H9 (cell line): Measurements from ENCODE around the gene SLC51A. TPM values are rescaled to one million over a fixed set of nuclear protein-coding genes. Genes with fewer than 3 reads are reported as not detected.

ENCODE experiments used
- DNase-seq: peaks from one replicate; pipeline ENCODE4 v3.0.0-alpha.2; 2017
- H2AFZ ChIP-seq: one replicate; pipeline ENCODE4 v1.6.1; 2013; ENCODE audit warnings: mild to moderate bottlenecking, low read length, control low read depth, moderate library complexity
- H2AK5ac ChIP-seq: 2 replicates; pipeline ENCODE4 v1.6.1; 2013; ENCODE audit warnings: low read length, control low read depth, mixed read lengths; ENCODE audit not compliant: insufficient read length
- H2BK120ac ChIP-seq: one replicate; pipeline ENCODE4 v1.6.1; 2013; ENCODE audit warnings: low read depth, mild to moderate bottlenecking, low read length, control low read depth, inconsistent platforms; ENCODE audit not compliant: poor library complexity, severe bottlenecking
- H2BK12ac ChIP-seq: 2 replicates; pipeline ENCODE4 v1.6.1; 2013; ENCODE audit warnings: low read length, control low read depth, mixed read lengths, low read depth; ENCODE audit not compliant: insufficient read length
- H2BK15ac ChIP-seq: 2 replicates; pipeline ENCODE4 v1.6.1; 2013; ENCODE audit warnings: low read depth, low read length, control low read depth
- H2BK20ac ChIP-seq: one replicate; pipeline ENCODE4 v1.6.1; 2013; ENCODE audit warnings: low read depth, mild to moderate bottlenecking, low read length, control low read depth, inconsistent platforms; ENCODE audit not compliant: poor library complexity, severe bottlenecking
- H2BK5ac ChIP-seq: 2 replicates; pipeline ENCODE4 v1.6.1; 2013; ENCODE audit warnings: low read length, control low read depth, mixed read lengths; ENCODE audit not compliant: insufficient read length
- H3K14ac ChIP-seq: 2 replicates; pipeline ENCODE4 v1.6.1; 2013; ENCODE audit warnings: low read length, control low read depth; ENCODE audit not compliant: insufficient read depth
- H3K18ac ChIP-seq: 2 replicates; pipeline ENCODE4 v1.6.1; 2013; ENCODE audit warnings: low read depth, mild to moderate bottlenecking, mixed read lengths, low read length, control low read depth; ENCODE audit not compliant: insufficient read length
- H3K23ac ChIP-seq: 2 replicates; pipeline ENCODE4 v1.6.1; 2013; ENCODE audit warnings: low read length, control low read depth, mixed read lengths, low read depth; ENCODE audit not compliant: insufficient read length
- H3K23me2 ChIP-seq: 2 replicates; pipeline ENCODE4 v1.6.1; 2013; ENCODE audit warnings: low read depth, mild to moderate bottlenecking, mixed read lengths, low read length, control low read depth; ENCODE audit not compliant: insufficient read length, poor library complexity, severe bottlenecking
- H3K27ac ChIP-seq: 2 replicates; pipeline ENCODE4 v1.5.1; 2013; ENCODE audit warnings: low read length, control low read depth, mixed read lengths, low read depth; ENCODE audit not compliant: insufficient read length
- H3K27me3 ChIP-seq: 2 replicates; pipeline ENCODE4 v1.6.1; 2013; ENCODE audit warnings: low read length, control low read depth, inconsistent platforms; ENCODE audit not compliant: insufficient read depth
- H3K4ac ChIP-seq: 2 replicates; pipeline ENCODE4 v1.6.1; 2013; ENCODE audit warnings: low read depth, mild to moderate bottlenecking, control low read depth, inconsistent platforms, low read length, moderate library complexity
- H3K4me1 ChIP-seq: 2 replicates; pipeline ENCODE4 v1.6.1; 2013; ENCODE audit warnings: low read length, control low read depth, inconsistent platforms; ENCODE audit not compliant: insufficient read depth
- H3K4me2 ChIP-seq: 2 replicates; pipeline ENCODE4 v1.6.1; 2013; ENCODE audit warnings: low read length, control low read depth, mixed read lengths; ENCODE audit not compliant: insufficient read length, insufficient read depth
- H3K56ac ChIP-seq: 2 replicates; pipeline ENCODE4 v1.6.1; 2013; ENCODE audit warnings: low read depth, mild to moderate bottlenecking, mixed read lengths, low read length, control low read depth; ENCODE audit not compliant: insufficient read length
- H3K79me1 ChIP-seq: 2 replicates; pipeline ENCODE4 v1.6.1; 2013; ENCODE audit warnings: low read depth, mild to moderate bottlenecking, moderate library complexity, low read length, control low read depth, inconsistent platforms; ENCODE audit not compliant: insufficient read depth, poor library complexity, severe bottlenecking
- H3K79me2 ChIP-seq: 2 replicates; pipeline ENCODE4 v1.6.1; 2013; ENCODE audit warnings: low read length, control low read depth, inconsistent platforms; ENCODE audit not compliant: insufficient read depth
- H3K9ac ChIP-seq: 2 replicates; pipeline ENCODE4 v1.6.1; 2013; ENCODE audit warnings: low read length, control low read depth, mixed read lengths; ENCODE audit not compliant: insufficient read length; ENCODE audit errors: extremely low read depth
- H3K9me3 ChIP-seq: one replicate; pipeline ENCODE4 v1.6.1; 2013; ENCODE audit warnings: low read depth, low read length, inconsistent platforms; ENCODE audit not compliant: control insufficient read depth
- H3T11ph ChIP-seq: one replicate; pipeline ENCODE4 v1.6.1; 2013; ENCODE audit warnings: mild to moderate bottlenecking, low read length, control low read depth, inconsistent platforms
- H4K20me1 ChIP-seq: one replicate; pipeline ENCODE4 v1.6.1; 2013; ENCODE audit not compliant: control insufficient read depth, insufficient read length, insufficient read depth
- H4K5ac ChIP-seq: 2 replicates; pipeline ENCODE4 v1.6.1; 2013; ENCODE audit warnings: low read depth, mild to moderate bottlenecking, mixed read lengths, low read length, control low read depth; ENCODE audit not compliant: insufficient read length
- H4K8ac ChIP-seq: replicated peaks from 2 replicates; pipeline ENCODE4 v1.6.1; 2013; ENCODE audit warnings: low read length, control low read depth, mixed read lengths, low read depth; ENCODE audit not compliant: insufficient read length
- H4K91ac ChIP-seq: 2 replicates; pipeline ENCODE4 v1.6.1; 2013; ENCODE audit warnings: low read depth, mild to moderate bottlenecking, moderate library complexity, mixed read lengths, low read length, control low read depth; ENCODE audit not compliant: insufficient read length
- H3K27ac Mint-ChIP-seq, 3 experiments: 2 replicates in 2 of 3; 3 replicates in 1 of 3; pipeline ENCODE4 v1.8.0; 2020 to 2021; ENCODE audit warnings: mixed read lengths in 3 of 3, mild to moderate bottlenecking in 1 of 3, moderate library complexity in 1 of 3
- H3K27me3 Mint-ChIP-seq: 2 replicates; pipeline ENCODE4 v1.8.0; 2021; ENCODE audit warnings: low read depth, mild to moderate bottlenecking, moderate library complexity, mixed read lengths
- H3K36me3 Mint-ChIP-seq, 3 experiments: 2 replicates in 2 of 3; 3 replicates in 1 of 3; pipeline ENCODE4 v1.8.0; 2020 to 2021; ENCODE audit warnings: low read depth in 3 of 3, mixed read lengths in 3 of 3; ENCODE audit not compliant: insufficient read depth in 1 of 3
- H3K4me1 Mint-ChIP-seq, 2 experiments: 2 replicates each; pipeline ENCODE4 v1.8.0; 2020; ENCODE audit warnings: mixed read lengths in 2 of 2
- H3K4me3 Mint-ChIP-seq, 2 experiments: 2 replicates in 1 of 2; 3 replicates in 1 of 2; pipeline ENCODE4 v1.8.0; 2020 to 2021; ENCODE audit warnings: mild to moderate bottlenecking in 2 of 2, mixed read lengths in 2 of 2, moderate library complexity in 1 of 2
- H3K9me3 Mint-ChIP-seq, 2 experiments: 2 replicates in 1 of 2; 3 replicates in 1 of 2; pipeline ENCODE4 v1.8.0; 2020; ENCODE audit warnings: mild to moderate bottlenecking in 2 of 2, mixed read lengths in 2 of 2, moderate library complexity in 1 of 2
- CTCF ChIP-seq: fragments of 200-600 bp; sonication (generic); conservative IDR thresholded peaks from 3 replicates; pipeline ENCODE4 v1.8.0; 2021; ENCODE audit warnings: antibody characterized with exemption, mild to moderate bottlenecking
- WGBS: extraction: QIAGEN DNeasy Blood & Tissue Kit; methylation state at CpG from one replicate; pipeline ENCODE4 v1.1.7; 2013; ENCODE audit warnings: missing lambda C conversion rate, low lambda C conversion rate, mixed read lengths; ENCODE audit not compliant: insufficient read length; ENCODE audit errors: extremely low coverage; 5-methylcytosine and 5-hydroxymethylcytosine counted together
- long read RNA-seq: library from polyadenylated mRNA; unstranded; transcript quantifications from one replicate; pipeline ENCODE4 v2.0.0, GENCODE V29; 2020
- total RNA-seq: library from RNA; stranded (reverse); gene quantifications from 2 replicates; pipeline ENCODE4 v1.2.1, GENCODE V29; 2021

SLC51A gene
- 5.6 and 6.5 TPM in 2 replicates for total RNA-seq
- long read RNA-seq, transcript SLC51A-201 (9 exons, 1,463 nt), result major isoform, 5 of 6 reads
- long read RNA-seq, partial matches to known transcripts, result 0 of 6 reads
- long read RNA-seq, other reads (novel, unspliced or antisense), result 1 of 6 reads

- DNase-seq, result peak; percentile 81
- no peak within 1 kb of the TSS for H2AFZ ChIP-seq
- H2BK5ac ChIP-seq, result no peak within 1 kb of the TSS
- no peak within 1 kb of the TSS; the same call in 1 of the 2 replicates for H3K14ac ChIP-seq
- no peak within 1 kb of the TSS for H2BK20ac ChIP-seq
- H3K9me3 ChIP-seq, result no peaks in the 10 kb centered on the region
- no peak within 1 kb of the TSS for H4K5ac ChIP-seq
- H3K79me1 ChIP-seq, result no peaks in the 10 kb centered on the region
- peak within 1 kb of the TSS; percentile 60 to 75 for H3K4me3 Mint-ChIP-seq
- H2AK5ac ChIP-seq, result no peak within 1 kb of the TSS
- 0 out of 2 replicates have a peak, but pooled peaks cover 2% of the 10 kb centered on the region for H3K4me1 ChIP-seq
- no peak within 1 kb of the TSS for H2BK120ac ChIP-seq
- TF ChIP-seq CTCF, result no peak
- H3K23me2 ChIP-seq, result no peaks in the 10 kb centered on the region
- no peak within 1 kb of the TSS for H2BK15ac ChIP-seq
- H3K79me2 ChIP-seq, result no peaks in the 10 kb centered on the region
- H3K18ac ChIP-seq, result no peak within 1 kb of the TSS
- H3K27ac Mint-ChIP-seq, result peak within 1 kb of the TSS in 1 of 3 experiments; percentile 92; a peak in 2 of 7 replicates
- no peaks in the 10 kb centered on the region for H4K20me1 ChIP-seq
- H3K27me3 ChIP-seq, result no peaks in the 10 kb centered on the region
- no CpG with 5 or more reads among the region's 15 CpGs for WGBS
- H3K27me3 Mint-ChIP-seq, result peaks cover 1% of the 10 kb centered on the region
- H3K9me3 Mint-ChIP-seq, result no peaks in the 10 kb centered on the region
- no peak within 1 kb of the TSS for H4K8ac ChIP-seq
- no peak within 1 kb of the TSS for H3K27ac ChIP-seq
- peaks cover 29 to 33% of the 10 kb centered on the region in 2 experiments for H3K4me1 Mint-ChIP-seq
- no peak within 1 kb of the TSS for H3K4ac ChIP-seq
- H3K23ac ChIP-seq, result no peak within 1 kb of the TSS
- H3K9ac ChIP-seq, result no peak within 1 kb of the TSS
- H2BK12ac ChIP-seq, result no peak within 1 kb of the TSS
- H3K56ac ChIP-seq, result no peak within 1 kb of the TSS
- peak within 1 kb of the TSS; percentile 45 for H3K4me2 ChIP-seq
- peaks cover 0 to 2% (median 0%) of the 10 kb centered on the region in 3 experiments; a peak in 1 of 7 replicates for H3K36me3 Mint-ChIP-seq
- no peak within 1 kb of the TSS for H4K91ac ChIP-seq
- no peak within 1 kb of the TSS for H3T11ph ChIP-seq
Observed at GRCh38 chr3:196216089-196216564, at the start of gene SLC51A. TSS of gene SLC51A (plus strand) at chr3:196216534. CDS start at chr3:196216713, 179 bp downstream.
